Keratinocyte (primary cell): ENCODE results near the gene API5. TPM values are rescaled to one million over a fixed set of nuclear protein-coding genes. Genes with fewer than 3 reads are reported as not detected.

ENCODE experiments used
- DNase-seq: peaks from one replicate; pipeline ENCODE4 v3.0.0-alpha.2; 2011; ENCODE audit warnings: low read depth, missing footprints, low spot score
- FAIRE-seq: peaks from 2 replicates; lab custom pipeline; 2011; peaks lifted over from hg19 to GRCh38; lab: Jason Lieb, UNC
- H2AFZ ChIP-seq: 2 replicates; pipeline ENCODE4 v1.6.0; 2012; ENCODE audit warnings: low read length, control low read depth, inconsistent platforms; ENCODE audit not compliant: control insufficient read depth
- H3K27ac ChIP-seq: 2 replicates; pipeline ENCODE4 v1.5.1; 2011; ENCODE audit warnings: low read length; ENCODE audit not compliant: control insufficient read depth, insufficient read depth
- H3K27me3 ChIP-seq: 3 replicates; pipeline ENCODE4 v1.6.0; 2011; ENCODE audit warnings: low read length; ENCODE audit not compliant: control insufficient read depth, insufficient read depth; ENCODE audit errors: extremely low read depth
- H3K36me3 ChIP-seq, 2 experiments: 2 replicates in 1 of 2; 3 replicates in 1 of 2; pipeline ENCODE4 v1.5.1; 2011; ENCODE audit warnings: low read length in 2 of 2, mild to moderate bottlenecking in 1 of 2; ENCODE audit not compliant: control insufficient read depth in 2 of 2, insufficient read depth in 2 of 2; ENCODE audit errors: extremely low read depth in 1 of 2
- H3K4me1 ChIP-seq: 3 replicates; pipeline ENCODE4 v1.5.1; 2011; ENCODE audit warnings: low read length; ENCODE audit not compliant: control insufficient read depth, insufficient read depth; ENCODE audit errors: extremely low read depth
- H3K4me2 ChIP-seq: 3 replicates; pipeline ENCODE4 v1.6.0; 2011; ENCODE audit warnings: low read depth, low read length; ENCODE audit not compliant: control insufficient read depth, insufficient read depth; ENCODE audit errors: extremely low read depth
- H3K4me3 ChIP-seq, 3 experiments: fragments of 200-600 bp in 1 of 3; sonication (generic) in 1 of 3; 2 replicates in 2 of 3; 3 replicates in 1 of 3; pipeline ENCODE4 v1.5.1; 2011 to 2016; ENCODE audit warnings: low read length in 3 of 3, mild to moderate bottlenecking in 3 of 3, control low read depth in 2 of 3, inconsistent platforms in 1 of 3, low read depth in 1 of 3, mixed read lengths in 1 of 3, mixed run types in 1 of 3, moderate library complexity in 1 of 3; ENCODE audit not compliant: control insufficient read depth in 2 of 3, insufficient read depth in 2 of 3; ENCODE audit errors: extremely low read depth in 1 of 3
- H3K79me2 ChIP-seq: 2 replicates; pipeline ENCODE4 v1.6.0; 2012; ENCODE audit warnings: low read length; ENCODE audit not compliant: control insufficient read depth, insufficient read depth
- H3K9ac ChIP-seq: 3 replicates; pipeline ENCODE4 v1.6.0; 2011; ENCODE audit warnings: low read length; ENCODE audit not compliant: control insufficient read depth, insufficient read depth; ENCODE audit errors: extremely low read depth
- H3K9me1 ChIP-seq: 3 replicates; pipeline ENCODE4 v1.6.0; 2011; ENCODE audit warnings: low read length; ENCODE audit not compliant: control insufficient read depth, insufficient read depth; ENCODE audit errors: extremely low read depth
- H3K9me3 ChIP-seq: 2 replicates; pipeline ENCODE4 v1.5.1; 2012; ENCODE audit warnings: low read depth, low read length; ENCODE audit not compliant: control insufficient read depth
- H4K20me1 ChIP-seq: 3 replicates; pipeline ENCODE4 v1.6.0; 2011; ENCODE audit warnings: low read length; ENCODE audit not compliant: control insufficient read depth, insufficient read depth; ENCODE audit errors: extremely low read depth
- CTCF ChIP-seq, 3 experiments: IDR thresholded peaks in 1 of 3; conservative IDR thresholded peaks in 1 of 3; optimal IDR thresholded peaks in 1 of 3; 2 replicates in 2 of 3; 3 replicates in 1 of 3; pipeline versions ENCODE3 to v1.5.1; 2011; ENCODE audit warnings: low read length in 3 of 3, mild to moderate bottlenecking in 3 of 3, moderate library complexity in 2 of 3, control low read depth in 1 of 3, inconsistent platforms in 1 of 3; ENCODE audit not compliant: insufficient read depth in 2 of 3; ENCODE audit errors: extremely low read depth in 1 of 3
- EZH2 ChIP-seq: IDR thresholded peaks from one replicate; pipeline ENCODE4 v1.6.1; 2012; ENCODE audit warnings: inconsistent platforms, mild to moderate bottlenecking, low read length, moderate library complexity
- dilution Hi-C: fragments of 300-500 bp; cut with MboI; formaldehyde crosslinking; loops from one replicate; pipeline ENCODE4 v1.7.0; 2020; ENCODE audit warnings: low sequenced_read_pairs; ENCODE audit not compliant: extremely low pct_ligation_motif_present
- polyA plus RNA-seq, 5 experiments: library from polyadenylated mRNA; depleted of rRNA in 3 of 5; stranded (reverse) in 3 of 5; stranded (forward) in 1 of 5; unstranded in 1 of 5; fragments of >200 nt; gene quantifications; 1 replicate in 1 of 5; 2 replicates in 3 of 5; 3 replicates in 1 of 5; pipeline versions ENCODE4 v1.2.1 to v1.2.3, GENCODE V29; 2011 to 2012; ENCODE audit warnings: missing spikeins in 2 of 5, low read depth in 1 of 5, low replicate concordance in 1 of 5

Gene API5
- polyA plus RNA-seq, 1 donor (not counting 4 experiments of a cell fraction or from before 2014, with no cell fraction given): 117 TPM

- DNase-seq (no peak), FAIRE-seq (no peak)
- H3K4me3 ChIP-seq: no peak overlapping the region
- H3K27me3 ChIP-seq: no peaks in the 10 kb centered on the region
- H3K9me3 ChIP-seq: no peaks in the 10 kb centered on the region
- dilution Hi-C loops: no loop called here
- H3K9me1 ChIP-seq: no peaks in the 10 kb centered on the region
- H3K36me3 ChIP-seq: no peaks in the 10 kb centered on the region
- TF ChIP-seq EZH2 (no peak), CTCF (optimal IDR thresholded peaks at IDR 0.05 in 1 of 3, IDR thresholded peaks at IDR 0.05 in 1 of 3, conservative IDR thresholded peaks at IDR 0.05 in 1 of 3; ENCODE audit: extremely low read depth in 1 of 3, insufficient read depth in 2 of 3, low read length in 3 of 3) (no peak)
- no peaks in the 10 kb centered on the region for H4K20me1 ChIP-seq
- no peak overlapping the region for H2AFZ ChIP-seq
- no peak overlapping the region for H3K9ac ChIP-seq
- H3K4me2 ChIP-seq: no peak overlapping the region
- no peak overlapping the region for H3K27ac ChIP-seq
- no peaks in the 10 kb centered on the region for H3K4me1 ChIP-seq
- no peaks in the 10 kb centered on the region for H3K79me2 ChIP-seq
Observed at GRCh38 chr11:43268786-43269185, 43.0 kb upstream of the API5 start.

- no peak for FAIRE-seq
- dilution Hi-C loops: no loop called here
Observed at GRCh38 chr11:43269254-43269918, 42.4 kb upstream of the API5 start.

More at GRCh38 chr11:43269254-43269918, 42.4 kb upstream of the API5 start:
- H3K9me3 ChIP-seq: no peaks in the 10 kb centered on the region
- H3K9ac ChIP-seq: no peak overlapping the region
- TF ChIP-seq CTCF (optimal IDR thresholded peaks at IDR 0.05 in 1 of 3, IDR thresholded peaks at IDR 0.05 in 1 of 3, conservative IDR thresholded peaks at IDR 0.05 in 1 of 3; ENCODE audit: extremely low read depth in 1 of 3, insufficient read depth in 2 of 3, low read length in 3 of 3) (no peak), EZH2 (no peak)
- H2AFZ ChIP-seq: no peak overlapping the region
- no peaks in the 10 kb centered on the region for H3K27me3 ChIP-seq
- no peak overlapping the region for H3K4me3 ChIP-seq
- no peaks in the 10 kb centered on the region for H3K79me2 ChIP-seq
- no peak overlapping the region for H3K4me2 ChIP-seq
- no peak for DNase-seq
- no peaks in the 10 kb centered on the region for H3K4me1 ChIP-seq
- H3K9me1 ChIP-seq: no peaks in the 10 kb centered on the region
- H3K36me3 ChIP-seq: no peaks in the 10 kb centered on the region
- H4K20me1 ChIP-seq: no peaks in the 10 kb centered on the region
- H3K27ac ChIP-seq: no peak overlapping the region
